ENCODE measurements around the gene SLC25A11.

SLC25A11 gene

GRCh38 chr17:4896332-4897197 is 43.3 kb downstream of the SLC25A11 start:
- DNase-seq (ENCODE audit: low read depth in 1 of 2, low spot score in 1 of 2), result no peak

- DNase-seq (ENCODE audit: low read depth in 1 of 2, low spot score in 1 of 2), result no peak
Measured at GRCh38 chr17:4895657-4896331, 44.1 kb downstream of the SLC25A11 start.

- no peak for DNase-seq (ENCODE audit: low read depth in 1 of 2, low spot score in 1 of 2)
Measured at GRCh38 chr17:4895121-4895520, 44.7 kb downstream of the SLC25A11 start.

- no peak for DNase-seq (ENCODE audit: low read depth in 1 of 2, low spot score in 1 of 2)
Measured at GRCh38 chr17:4893721-4894560, 45.9 kb downstream of the SLC25A11 start.

GRCh38 chr17:4893272-4893671 is 46.6 kb downstream of the SLC25A11 start:
- no peak for DNase-seq (ENCODE audit: low read depth in 1 of 2, low spot score in 1 of 2)

- no peak for DNase-seq (ENCODE audit: low read depth in 1 of 2, low spot score in 1 of 2)
Measured at GRCh38 chr17:4892499-4893221, 47.2 kb downstream of the SLC25A11 start.

GRCh38 chr17:4891411-4892410 is 48.1 kb downstream of the SLC25A11 start:
- no peak for DNase-seq (ENCODE audit: low read depth in 1 of 2, low spot score in 1 of 2)

GRCh38 chr17:4887581-4887980 is 52.3 kb downstream of the SLC25A11 start:
- no peak for DNase-seq (ENCODE audit: low read depth in 1 of 2, low spot score in 1 of 2)
